ENCODE data around the gene SPHK1. TPM values are rescaled to one million over a fixed set of nuclear protein-coding genes. Genes with fewer than 3 reads are reported as not detected.

Gene SPHK1
- total RNA-seq, 2 experiments from 2014 or later, result 9.0 to 9.2 TPM

DNA sequence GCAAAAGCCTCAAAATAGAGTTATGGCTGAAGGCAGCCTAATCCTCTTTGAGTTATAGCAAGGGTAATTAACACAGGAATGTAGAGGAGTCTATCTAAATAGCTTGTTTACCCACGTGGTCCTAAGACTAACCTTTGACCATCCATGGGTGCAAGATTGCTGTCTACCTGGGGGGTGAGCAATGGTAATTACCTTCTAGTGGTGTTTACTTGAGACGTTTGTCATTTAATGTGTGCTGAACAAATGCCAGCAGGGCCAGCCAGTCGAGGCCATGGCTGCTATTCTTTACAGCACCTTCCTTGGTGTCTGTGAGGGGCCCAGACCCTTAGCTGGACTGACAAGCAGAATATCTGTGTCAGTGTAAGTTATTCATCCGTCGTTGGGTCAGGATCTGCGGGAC lies 16.8 kb upstream of the SPHK1 start:
- no peaks in the 10 kb centered on the region for H3K27me3 Mint-ChIP-seq (ENCODE audit: low read depth)
- H3K4me1 Mint-ChIP-seq (ENCODE audit: low read depth), result peaks cover 3% of the 10 kb centered on the region
- no peaks in the 10 kb centered on the region for H3K9me3 Mint-ChIP-seq
- no peak for DNase-seq
- no peaks in the 10 kb centered on the region for H3K36me3 Mint-ChIP-seq (ENCODE audit: low read depth)
- no peak overlapping the region for H3K27ac Mint-ChIP-seq
- intact Hi-C loops (cut with micrococcal nuclease), result no loop called here
- H3K4me3 Mint-ChIP-seq, result no peak overlapping the region
- CTCF ChIA-PET, result no interaction called here

DNA sequence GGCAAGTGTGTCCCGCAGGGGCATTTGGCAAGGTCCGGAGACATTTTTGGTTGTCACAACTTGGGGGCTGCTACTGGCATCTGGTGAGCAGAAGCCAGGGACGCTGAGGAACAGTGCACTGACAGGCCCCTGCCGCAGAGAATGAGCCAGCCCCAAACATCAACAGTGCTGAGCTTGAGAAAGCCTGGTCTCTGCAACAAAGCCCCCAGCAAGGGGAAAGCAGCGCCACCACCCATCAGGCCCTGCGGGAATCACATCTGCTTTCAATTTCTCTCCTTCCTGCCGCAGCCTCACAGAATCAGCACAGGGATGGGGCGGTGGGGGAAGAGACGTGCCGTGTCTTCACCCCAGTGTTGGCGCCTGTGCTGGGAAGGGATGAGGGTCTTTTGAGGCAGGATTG lies 15.9 kb upstream of the SPHK1 start:
- no peaks in the 10 kb centered on the region for H3K9me3 Mint-ChIP-seq
- H3K27ac Mint-ChIP-seq, result no peak overlapping the region
- H3K4me3 Mint-ChIP-seq, result no peak overlapping the region
- no peaks in the 10 kb centered on the region for H3K27me3 Mint-ChIP-seq (ENCODE audit: low read depth)
- H3K4me1 Mint-ChIP-seq (ENCODE audit: low read depth), result peaks cover 3% of the 10 kb centered on the region
- intact Hi-C loops (cut with micrococcal nuclease), result no loop called here
- no peaks in the 10 kb centered on the region for H3K36me3 Mint-ChIP-seq (ENCODE audit: low read depth)
- no peak for DNase-seq
- CTCF ChIA-PET, result no interaction called here

DNA sequence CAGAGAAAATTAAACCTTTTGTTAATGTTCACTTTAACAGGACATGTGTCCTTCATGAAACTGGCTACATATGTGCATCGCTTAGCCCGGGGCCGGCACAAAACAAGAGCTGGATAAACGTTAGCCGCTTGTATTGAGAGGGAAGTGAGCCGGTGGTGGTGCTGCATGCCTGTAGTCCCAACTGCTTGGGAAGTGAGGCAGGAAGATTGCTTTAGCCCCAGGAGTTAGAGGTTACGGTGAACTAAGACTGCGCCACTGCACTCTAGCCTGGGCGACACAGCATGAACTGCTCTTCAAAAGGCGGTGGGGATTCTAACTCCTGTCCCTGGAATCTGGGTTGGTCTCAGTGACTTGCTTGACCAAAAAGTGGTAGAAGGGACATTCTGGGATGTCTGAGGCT lies 15.0 kb upstream of the SPHK1 start:
- Mint-ChIP-seq H3K27me3 (ENCODE audit: low read depth) (no peaks in the 10 kb centered on the region), H3K4me3 (no peak overlapping the region), H3K4me1 (ENCODE audit: low read depth) (peaks cover 3% of the 10 kb centered on the region), H3K9me3 (no peaks in the 10 kb centered on the region), H3K27ac (no peak overlapping the region), H3K36me3 (ENCODE audit: low read depth) (no peaks in the 10 kb centered on the region)
- CTCF ChIA-PET, result interaction anchor here (1.4 to 2.1 kb wide), 3 partner anchors 15 to 28 kb away, joined by 3 to 11 read pairs (median 9); partner anchors contain the start of gene SPHK1
- intact Hi-C loops (cut with micrococcal nuclease), result no loop called here
- no peak for DNase-seq

DNA sequence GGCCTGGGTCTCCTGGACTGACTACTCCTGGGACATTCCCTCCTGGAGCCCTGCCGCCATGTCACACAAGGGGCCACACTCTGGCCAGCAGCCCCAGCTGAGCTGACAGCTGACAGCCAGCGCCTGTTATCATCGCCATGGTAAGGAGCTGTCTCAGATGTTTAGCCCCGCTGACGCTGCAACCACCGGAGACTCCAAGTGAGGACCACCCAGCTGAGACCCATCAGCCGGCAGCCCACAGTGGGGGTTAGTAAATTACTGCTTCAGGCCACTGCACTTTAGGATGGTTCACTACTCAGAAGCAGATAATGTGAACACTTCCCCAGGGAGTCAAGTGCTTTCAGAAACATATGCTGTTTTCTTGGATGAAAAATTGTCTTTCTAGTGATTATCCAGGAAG lies 14.6 kb upstream of the SPHK1 start:
- CTCF ChIA-PET, result interaction anchor here (0.7 to 2.1 kb wide), 4 partner anchors 15 to 38 kb away, joined by 3 to 11 read pairs (median 8); partner anchors contain the start of gene SPHK1
- H3K4me1 Mint-ChIP-seq (ENCODE audit: low read depth), result peaks cover 3% of the 10 kb centered on the region
- no peaks in the 10 kb centered on the region for H3K36me3 Mint-ChIP-seq (ENCODE audit: low read depth)
- no peak overlapping the region for H3K27ac Mint-ChIP-seq
- H3K9me3 Mint-ChIP-seq, result no peaks in the 10 kb centered on the region
- intact Hi-C loops (cut with micrococcal nuclease), result no loop called here
- no peak overlapping the region for H3K4me3 Mint-ChIP-seq
- no peaks in the 10 kb centered on the region for H3K27me3 Mint-ChIP-seq (ENCODE audit: low read depth)
- no peak for DNase-seq

DNA sequence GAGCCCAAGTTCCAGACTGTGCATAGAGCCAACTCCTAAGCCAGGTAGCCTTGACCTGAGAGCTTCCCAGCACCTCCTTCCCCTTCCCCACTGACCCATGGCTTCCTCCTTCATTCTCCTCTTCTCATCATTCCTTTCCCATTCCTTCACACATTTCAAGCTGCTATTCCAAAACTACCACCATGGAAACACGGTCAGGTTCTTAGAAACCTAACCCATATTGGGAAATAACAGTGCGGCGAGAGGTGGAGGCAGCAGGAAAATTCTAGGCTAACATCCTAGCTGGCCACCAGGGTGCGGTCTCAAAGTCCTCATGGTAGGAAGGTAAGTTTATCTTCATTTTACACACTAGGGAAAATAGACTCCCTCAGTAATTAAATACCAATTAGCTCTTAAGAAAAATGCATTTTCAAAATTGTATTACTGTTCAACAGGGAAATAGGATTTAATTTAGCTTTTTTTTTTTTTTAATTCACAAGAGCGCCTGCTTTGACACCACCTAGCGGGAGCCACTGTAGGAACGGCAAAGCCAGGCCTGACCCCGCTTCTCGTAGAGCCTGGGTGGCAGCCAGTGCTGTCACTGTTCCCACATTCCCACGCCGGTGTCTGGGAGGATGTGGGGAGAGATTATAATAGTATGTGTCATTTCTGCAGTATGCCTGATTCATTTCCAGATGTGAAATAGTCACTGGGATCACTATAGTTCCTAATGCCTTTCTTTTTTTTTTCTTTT lies 14.0 kb upstream of the SPHK1 start:
- intact Hi-C loops (cut with micrococcal nuclease), result no loop called here

DNA sequence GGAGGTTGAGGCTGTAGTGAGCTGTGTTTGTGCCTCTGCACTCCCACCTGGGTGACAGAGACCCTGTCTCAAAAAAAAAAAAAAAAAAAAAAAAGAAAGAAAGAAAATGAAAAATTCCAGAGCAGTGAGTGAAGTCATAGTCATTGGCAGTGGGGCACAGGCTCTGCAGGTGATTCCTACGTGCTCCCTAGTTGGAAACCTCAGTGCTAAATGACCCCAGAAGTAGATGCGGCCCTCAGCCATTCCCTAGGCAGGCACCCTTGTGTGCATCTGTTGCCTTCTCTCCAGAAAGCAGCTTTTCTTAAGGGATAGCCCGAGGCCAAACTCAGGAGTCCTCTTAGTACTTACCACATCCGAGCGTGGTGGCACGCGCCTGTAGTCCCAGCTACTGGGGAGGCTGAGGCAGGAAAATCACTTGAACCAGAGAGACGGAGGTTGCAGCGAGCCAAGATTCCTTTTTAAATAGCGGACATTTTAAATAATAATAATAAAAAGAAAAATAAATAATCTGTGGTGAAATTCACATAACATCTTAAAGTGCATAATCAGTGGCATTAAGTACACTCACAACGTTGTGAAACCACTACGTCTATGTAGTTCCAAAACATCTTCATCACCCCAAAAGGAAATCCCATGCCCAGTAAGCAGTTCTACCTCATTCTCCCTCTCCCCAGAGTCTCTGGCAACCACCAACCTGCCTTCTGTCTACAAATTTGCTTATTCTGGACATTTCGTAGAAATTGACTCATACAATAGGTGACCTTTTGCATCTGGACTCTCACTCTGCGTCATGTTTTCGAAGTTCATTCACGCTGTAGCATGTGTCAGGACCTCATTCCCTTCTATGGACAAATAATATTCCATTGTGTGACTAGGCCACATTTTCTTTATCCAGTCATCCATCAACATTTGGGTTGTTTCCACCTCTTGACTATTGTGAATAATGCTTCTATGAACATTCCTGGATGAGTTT lies 12.5 kb upstream of the SPHK1 start:
- H3K4me3 Mint-ChIP-seq, result no peak overlapping the region
- H3K9me3 Mint-ChIP-seq, result no peaks in the 10 kb centered on the region
- CTCF ChIA-PET, result no interaction called here
- H3K27me3 Mint-ChIP-seq (ENCODE audit: low read depth), result no peaks in the 10 kb centered on the region
- intact Hi-C loops (cut with micrococcal nuclease), result no loop called here
- no peak overlapping the region for H3K27ac Mint-ChIP-seq
- H3K36me3 Mint-ChIP-seq (ENCODE audit: low read depth), result no peaks in the 10 kb centered on the region
- no peaks in the 10 kb centered on the region for H3K4me1 Mint-ChIP-seq (ENCODE audit: low read depth)
- no peak for DNase-seq

More for the DNA sequence above, 14.0 kb upstream of the SPHK1 start:
- no peaks in the 10 kb centered on the region for H3K9me3 Mint-ChIP-seq
- H3K27ac Mint-ChIP-seq, result no peak overlapping the region
- H3K36me3 Mint-ChIP-seq (ENCODE audit: low read depth), result no peaks in the 10 kb centered on the region
- H3K4me3 Mint-ChIP-seq, result no peak overlapping the region
- peaks cover 3% of the 10 kb centered on the region for H3K4me1 Mint-ChIP-seq (ENCODE audit: low read depth)
- H3K27me3 Mint-ChIP-seq (ENCODE audit: low read depth), result no peaks in the 10 kb centered on the region
- CTCF ChIA-PET, result interaction anchor here (0.7 to 2.1 kb wide), 5 partner anchors 14 to 39 kb away, joined by 3 to 11 read pairs (median 6); partner anchors contain the start of gene SPHK1
- no peak for DNase-seq

DNA sequence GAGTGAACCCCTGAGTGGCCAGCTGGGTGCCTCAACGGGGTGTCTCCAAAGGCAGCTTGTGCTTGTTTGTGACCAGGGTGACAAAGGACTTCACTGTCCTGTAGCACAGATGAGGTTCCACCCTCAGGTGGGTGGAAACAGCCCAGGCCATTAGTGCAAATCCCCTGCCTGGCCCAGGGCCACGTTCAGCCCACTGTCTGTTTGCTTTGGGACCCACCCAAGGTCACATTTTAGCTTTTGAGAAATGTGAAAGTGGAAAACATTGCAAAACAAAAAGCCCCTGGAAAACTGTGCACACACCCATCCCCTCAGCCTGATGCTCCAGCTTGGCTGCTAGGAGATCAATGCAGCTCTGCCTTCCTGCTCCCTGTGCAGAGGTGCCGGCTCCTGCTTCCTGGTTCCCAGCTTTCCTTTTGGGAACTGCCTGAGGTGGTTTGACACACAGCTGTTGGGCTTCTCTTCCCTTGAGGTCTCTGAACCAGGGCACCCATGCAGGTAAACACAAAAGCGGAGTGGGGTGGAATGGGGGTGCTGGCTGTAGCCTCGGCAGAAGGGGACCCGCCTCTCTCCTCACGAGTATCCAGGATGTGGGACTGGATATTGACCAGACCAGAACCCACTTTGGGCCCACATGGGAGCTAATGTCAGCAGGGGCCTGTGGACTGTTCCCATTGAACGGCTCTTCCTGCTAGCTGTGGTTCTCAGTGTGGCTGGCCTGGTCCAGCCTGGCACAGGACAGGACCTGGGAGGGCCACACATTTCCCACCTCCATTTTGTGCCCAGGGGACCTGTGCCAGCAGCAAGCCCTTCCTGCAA lies 7.9 kb upstream of the SPHK1 start:
- no peak for DNase-seq
- H3K36me3 Mint-ChIP-seq (ENCODE audit: low read depth), result no peaks in the 10 kb centered on the region
- CTCF ChIA-PET, result interaction anchor here (0.6 to 1.8 kb wide), 4 partner anchors 9 to 75 kb away, joined by 3 to 10 read pairs (median 3); partner anchors contain the start of gene SPHK1
- H3K9me3 Mint-ChIP-seq, result no peaks in the 10 kb centered on the region
- intact Hi-C loops (cut with micrococcal nuclease), result no loop called here
- H3K27me3 Mint-ChIP-seq (ENCODE audit: low read depth), result no peaks in the 10 kb centered on the region
- no peak overlapping the region for H3K27ac Mint-ChIP-seq
- H3K4me3 Mint-ChIP-seq, result no peak overlapping the region
- no peaks in the 10 kb centered on the region for H3K4me1 Mint-ChIP-seq (ENCODE audit: low read depth)

DNA sequence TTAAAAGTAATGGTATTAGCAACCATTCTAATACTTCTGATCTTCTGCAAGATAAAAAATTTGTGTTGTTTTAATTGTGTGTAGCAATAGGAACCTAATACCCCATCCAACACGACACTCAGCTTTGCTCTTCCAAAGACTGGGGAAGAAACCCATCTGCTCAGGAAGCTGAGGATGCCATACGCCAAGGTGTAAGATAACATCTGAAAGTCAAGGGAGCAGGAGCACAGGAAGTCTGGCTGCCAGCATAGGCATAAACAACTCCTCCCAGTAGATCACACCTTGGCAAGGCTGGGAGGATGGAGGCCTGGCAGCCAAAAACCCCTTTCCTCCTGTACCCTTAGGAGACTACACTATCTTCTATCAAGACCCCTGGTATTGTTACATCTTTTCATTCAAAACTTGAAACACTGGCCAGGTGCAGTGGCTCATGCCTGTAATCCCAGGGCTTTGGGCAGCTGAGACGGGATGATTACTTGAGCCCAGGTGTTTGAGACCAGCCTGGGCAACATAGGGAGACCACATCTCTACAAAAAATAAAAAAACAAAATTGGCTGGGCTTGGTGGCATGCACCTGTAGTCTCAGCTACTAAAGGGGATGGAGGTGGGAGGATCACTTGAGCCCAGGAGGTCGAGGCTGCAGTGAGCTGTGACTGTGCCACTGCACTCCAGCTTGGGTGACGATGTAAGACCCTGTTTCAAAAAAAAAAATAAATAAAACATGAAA lies 5.7 kb upstream of the SPHK1 start:
- intact Hi-C loops (cut with micrococcal nuclease), result no loop called here
- CTCF ChIA-PET, result interaction anchor here (0.6 to 2.5 kb wide), 2 partner anchors 19 to 76 kb away, joined by 3 to 12 read pairs; no protein-coding TSS in a partner anchor
- no peak overlapping the region for H3K27ac Mint-ChIP-seq
- no peak overlapping the region for H3K4me3 Mint-ChIP-seq
- H3K4me1 Mint-ChIP-seq (ENCODE audit: low read depth), result peaks cover 2% of the 10 kb centered on the region
- no peaks in the 10 kb centered on the region for H3K9me3 Mint-ChIP-seq
- no peaks in the 10 kb centered on the region for H3K27me3 Mint-ChIP-seq (ENCODE audit: low read depth)
- no peaks in the 10 kb centered on the region for H3K36me3 Mint-ChIP-seq (ENCODE audit: low read depth)
- no peak for DNase-seq

DNA sequence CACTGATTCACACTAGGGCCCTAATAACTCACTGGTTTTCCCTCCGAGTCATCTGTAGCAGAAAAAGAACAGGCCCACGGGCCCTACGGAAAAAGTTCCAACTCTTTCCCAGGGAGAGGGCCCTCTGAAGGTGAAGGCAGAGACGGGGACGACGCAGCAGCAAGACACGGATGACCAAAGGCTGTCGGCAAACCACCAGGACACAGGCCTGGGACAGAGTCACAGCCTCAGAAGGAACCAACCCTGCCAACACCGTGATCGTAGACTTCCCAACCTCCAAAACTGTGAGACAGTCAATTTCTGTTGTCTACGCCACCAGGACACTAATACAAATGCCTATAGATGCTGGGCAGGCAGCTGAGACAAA lies 5.2 kb upstream of the SPHK1 start:
- no peaks in the 10 kb centered on the region for H3K9me3 Mint-ChIP-seq
- H3K36me3 Mint-ChIP-seq (ENCODE audit: low read depth), result no peaks in the 10 kb centered on the region
- H3K27ac Mint-ChIP-seq, result no peak overlapping the region
- intact Hi-C loops (cut with micrococcal nuclease), result no loop called here
- no peak for DNase-seq
- H3K4me1 Mint-ChIP-seq (ENCODE audit: low read depth), result peaks cover 2% of the 10 kb centered on the region
- no peaks in the 10 kb centered on the region for H3K27me3 Mint-ChIP-seq (ENCODE audit: low read depth)
- H3K4me3 Mint-ChIP-seq, result no peak overlapping the region
- CTCF ChIA-PET, result interaction anchor here (2.5 kb wide), 1 partner anchor 18 kb away, joined by 12 read pairs; no protein-coding TSS in a partner anchor

DNA sequence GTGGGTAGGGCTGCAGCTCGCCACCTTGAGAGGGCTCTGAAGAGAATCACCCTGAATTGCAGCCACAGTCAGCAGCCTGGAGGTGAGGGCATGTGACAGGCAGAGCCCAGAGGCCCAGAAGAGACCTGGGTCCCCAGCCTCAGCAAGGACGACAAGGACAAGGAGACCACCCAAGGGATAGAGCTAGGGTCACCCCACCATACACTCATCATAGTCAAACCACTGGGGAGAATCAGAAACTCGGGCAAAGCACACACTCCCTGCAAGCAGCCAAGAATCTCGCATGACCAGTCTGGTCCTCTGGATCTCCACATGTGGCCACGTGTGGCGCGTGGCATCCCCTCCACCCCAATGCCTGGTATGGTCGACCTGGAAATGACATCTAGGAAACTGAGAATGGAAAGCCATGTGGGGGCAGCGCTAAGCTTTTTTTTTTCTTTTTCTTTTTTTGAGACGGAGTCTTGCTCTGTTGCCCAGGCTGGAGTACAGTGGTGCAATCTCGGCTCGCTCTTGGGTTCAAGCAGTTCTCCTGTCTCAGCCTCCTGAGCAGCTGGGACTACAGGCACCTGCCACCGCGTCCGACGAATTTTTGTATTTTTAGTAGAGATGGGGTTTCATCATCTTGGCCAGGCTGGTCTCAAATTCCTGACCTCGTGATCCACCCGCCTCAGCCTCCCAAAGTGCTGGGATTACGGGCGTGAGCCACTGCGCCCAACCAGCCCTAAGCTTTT lies 4.6 kb upstream of the SPHK1 start:
- CTCF ChIA-PET, result interaction anchor here (0.6 to 2.5 kb wide), 4 partner anchors 18 to 76 kb away, joined by 3 to 12 read pairs (median 4); partner anchors contain the start of gene PRPSAP1
- intact Hi-C loops (cut with micrococcal nuclease), result loop anchor here (10.0 kb wide), 2 partner anchors 275 to 475 kb away; partner anchors contain the start of genes EXOC7 and MRPL38
- no peak for DNase-seq
- H3K27ac Mint-ChIP-seq, result no peak overlapping the region
- no peaks in the 10 kb centered on the region for H3K27me3 Mint-ChIP-seq (ENCODE audit: low read depth)
- H3K36me3 Mint-ChIP-seq (ENCODE audit: low read depth), result no peaks in the 10 kb centered on the region
- H3K9me3 Mint-ChIP-seq, result no peaks in the 10 kb centered on the region
- peaks cover 2% of the 10 kb centered on the region for H3K4me1 Mint-ChIP-seq (ENCODE audit: low read depth)
- H3K4me3 Mint-ChIP-seq, result no peak overlapping the region

All from activated naive CD4-positive, alpha-beta T cell treated with anti-CD3 and anti-CD28 coated beads for 36 hours (primary cell).